Activated B cell treated with CpG ODN at 0.5 μM for 24 hours (primary cell): ENCODE results near the gene NAT10. TPM values are rescaled to one million over a fixed set of nuclear protein-coding genes. Genes with fewer than 3 reads are reported as not detected.

ENCODE experiments used
- ATAC-seq: fragments of 200-7000 bp; cut with Tn5 transposase; one replicate; pipeline ENCODE4 v1.10.0; 2021; ENCODE audit warnings: low read depth, mild to moderate bottlenecking, moderate library complexity
- CTCF ChIA-PET: fragments of 350-600 bp; sonication (Branson Sonifier 250); formaldehyde crosslinking; loops from one replicate; lab custom pipeline; 2021; ENCODE audit warnings: antibody characterized with exemption; lab: Charles Lee
- POLR2A ChIA-PET: fragments of 350-600 bp; sonication (Branson Sonifier 250); formaldehyde crosslinking; loops from one replicate; lab custom pipeline; 2021; ENCODE audit warnings: antibody characterized with exemption; lab: Charles Lee
- DNase-seq: peaks from one replicate; pipeline ENCODE4 v3.0.0; 2022
- H3K27ac Mint-ChIP-seq: one replicate; pipeline ENCODE4 v1.8.0; 2020; ENCODE audit warnings: mixed read lengths
- H3K27me3 Mint-ChIP-seq: one replicate; pipeline ENCODE4 v1.8.0; 2021; ENCODE audit warnings: mixed read lengths
- H3K36me3 Mint-ChIP-seq: one replicate; pipeline ENCODE4 v1.8.0; 2021; ENCODE audit warnings: low read depth, mixed read lengths
- H3K4me1 Mint-ChIP-seq: one replicate; pipeline ENCODE4 v1.8.0; 2021; ENCODE audit warnings: mixed read lengths
- H3K4me3 Mint-ChIP-seq: one replicate; pipeline ENCODE4 v1.8.0; 2020; ENCODE audit warnings: mild to moderate bottlenecking, mixed read lengths
- H3K9me3 Mint-ChIP-seq: one replicate; pipeline ENCODE4 v1.8.0; 2020; ENCODE audit warnings: mixed read lengths
- CTCF ChIP-seq: fragments of 200-600 bp; IDR thresholded peaks from one replicate; pipeline ENCODE4 v1.8.0; 2022; ENCODE audit warnings: antibody characterized with exemption, mild to moderate bottlenecking
- intact Hi-C: fragments of 100-400 bp; cut with micrococcal nuclease; formaldehyde crosslinking; loops from one replicate; pipeline ENCODE4 v1.15.1; 2024
- total RNA-seq: library from RNA; stranded (reverse); gene quantifications from 2 replicates; pipeline ENCODE4 v1.2.3, GENCODE V29; 2022

The NAT10 gene
- total RNA-seq, 1 donor from 2014 or later = 120 TPM

- H3K9me3 Mint-ChIP-seq = no peaks in the 10 kb centered on the region
- ATAC-seq = no peak
- no peak for TF ChIP-seq CTCF
- peaks cover 95% of the 10 kb centered on the region for H3K36me3 Mint-ChIP-seq
- no peak overlapping the region for H3K27ac Mint-ChIP-seq
- CTCF ChIA-PET = no interaction called here
- no peaks in the 10 kb centered on the region for H3K4me1 Mint-ChIP-seq
- intact Hi-C loops = no loop called here
- H3K4me3 Mint-ChIP-seq = no peak overlapping the region
- POLR2A ChIA-PET = interaction anchor here (0.5 to 1.0 kb wide), 2 partner anchors 49 to 874 kb away, joined by 3 to 4 read pairs; no protein-coding TSS in a partner anchor
- DNase-seq = no peak
- no peaks in the 10 kb centered on the region for H3K27me3 Mint-ChIP-seq
These were observed 33.9 kb downstream of the NAT10 start for GRCh38 chr11:34139346-34139745.

GRCh38 chr11:34140149-34140548, 34.7 kb downstream of the NAT10 start:
- POLR2A ChIA-PET = interaction anchor here (1.0 kb wide), 1 partner anchor 48 kb away, joined by 4 read pairs; no protein-coding TSS in a partner anchor
- intact Hi-C loops = no loop called here
- DNase-seq (no peak), ATAC-seq (no peak)
- no peak overlapping the region for H3K27ac Mint-ChIP-seq
- H3K27me3 Mint-ChIP-seq = no peaks in the 10 kb centered on the region
- TF ChIP-seq CTCF = no peak
- H3K4me1 Mint-ChIP-seq = peaks cover 4% of the 10 kb centered on the region
- no peak overlapping the region for H3K4me3 Mint-ChIP-seq
- CTCF ChIA-PET = no interaction called here
- H3K36me3 Mint-ChIP-seq = peaks cover 95% of the 10 kb centered on the region
- H3K9me3 Mint-ChIP-seq = no peaks in the 10 kb centered on the region

GRCh38 chr11:34143048-34143447, 37.6 kb downstream of the NAT10 start:
- no peak for ATAC-seq
- TF ChIP-seq CTCF = no peak
- Mint-ChIP-seq H3K27me3 (no peaks in the 10 kb centered on the region), H3K4me1 (peaks cover 21% of the 10 kb centered on the region), H3K27ac (no peak overlapping the region), H3K9me3 (no peaks in the 10 kb centered on the region), H3K36me3 (peaks cover 95% of the 10 kb centered on the region), H3K4me3 (no peak overlapping the region)
- CTCF ChIA-PET = no interaction called here
- intact Hi-C loops = no loop called here
- no peak for DNase-seq
- POLR2A ChIA-PET = no interaction called here

GRCh38 chr11:34145073-34145472, 39.6 kb downstream of the NAT10 start:
- ChIA-PET POLR2A (no interaction called here), CTCF (no interaction called here)

GRCh38 chr11:34145847-34146381, 40.5 kb downstream of the NAT10 start:
- ChIA-PET POLR2A (no interaction called here), CTCF (no interaction called here)
- Mint-ChIP-seq H3K9me3 (no peaks in the 10 kb centered on the region), H3K36me3 (peaks cover 94% of the 10 kb centered on the region), H3K4me1 (peaks cover 21% of the 10 kb centered on the region), H3K27ac (peak overlapping the region; percentile 80), H3K27me3 (no peaks in the 10 kb centered on the region), H3K4me3 (peak overlapping the region; percentile 19)
- no peak for TF ChIP-seq CTCF
- no peak for DNase-seq
- ATAC-seq = peak; percentile 14
- intact Hi-C loops = loop anchor here (2.0 kb wide), 1 partner anchor 149 kb away; no protein-coding TSS in a partner anchor

More at GRCh38 chr11:34145073-34145472, 39.6 kb downstream of the NAT10 start:
- intact Hi-C loops = no loop called here
- Mint-ChIP-seq H3K4me1 (peaks cover 21% of the 10 kb centered on the region), H3K27ac (peak overlapping the region; percentile 80), H3K27me3 (no peaks in the 10 kb centered on the region), H3K4me3 (no peak overlapping the region), H3K9me3 (no peaks in the 10 kb centered on the region), H3K36me3 (peaks cover 94% of the 10 kb centered on the region)
- no peak for DNase-seq
- no peak for ATAC-seq
- no peak for TF ChIP-seq CTCF
